GM23338 (cell line): ENCODE data around the gene FBXO24. TPM values are rescaled to one million over a fixed set of nuclear protein-coding genes. Genes with fewer than 3 reads are reported as not detected.

Experiments
- ATAC-seq: fragments of 200-7000 bp; cut with Tn5 transposase; 3 replicates; pipeline ENCODE4 v1.9.1; 2020
- DNase-seq: peaks from one replicate; pipeline ENCODE4 v3.0.0-alpha.2; 2015; ENCODE audit warnings: low spot score
- H2AFZ ChIP-seq: fragments of 200-600 bp; sonication (generic); 2 replicates; pipeline ENCODE4 v1.8.0; 2016; ENCODE audit warnings: antibody characterized with exemption, mild to moderate bottlenecking, moderate library complexity
- H3F3A ChIP-seq: fragments of 200-600 bp; sonication (generic); replicated peaks from 2 replicates; pipeline ENCODE4 v1.8.0; 2017; ENCODE audit warnings: antibody characterized with exemption, mixed run types, low read depth
- H3K27ac ChIP-seq: fragments of 200-600 bp; sonication (generic); 2 replicates; pipeline ENCODE4 v1.6.1; 2016; ENCODE audit warnings: low read depth
- H3K27me3 ChIP-seq: fragments of 200-600 bp; sonication (generic); 2 replicates; pipeline ENCODE4 v1.8.0; 2016; ENCODE audit warnings: mild to moderate bottlenecking, mixed run types, moderate library complexity; ENCODE audit not compliant: insufficient read depth
- H3K36me3 ChIP-seq: fragments of 200-600 bp; sonication (generic); 2 replicates; pipeline ENCODE4 v1.8.0; 2016; ENCODE audit warnings: mild to moderate bottlenecking; ENCODE audit not compliant: insufficient read depth
- H3K4me1 ChIP-seq: fragments of 200-600 bp; sonication (generic); 2 replicates; pipeline ENCODE4 v1.8.0; 2016; ENCODE audit warnings: mild to moderate bottlenecking, moderate library complexity; ENCODE audit not compliant: insufficient read depth
- H3K4me2 ChIP-seq: fragments of 200-600 bp; sonication (generic); 2 replicates; pipeline ENCODE4 v1.7.1; 2017; ENCODE audit warnings: mixed run types
- H3K4me3 ChIP-seq: fragments of 200-600 bp; sonication (generic); 2 replicates; pipeline ENCODE4 v1.6.1; 2016; ENCODE audit warnings: mixed run types
- H3K79me2 ChIP-seq: fragments of 200-600 bp; sonication (generic); replicated peaks from 2 replicates; pipeline ENCODE4 v1.8.0; 2017; ENCODE audit warnings: mild to moderate bottlenecking; ENCODE audit not compliant: insufficient read depth
- H3K9me2 ChIP-seq: fragments of 200-600 bp; sonication (generic); 2 replicates; pipeline ENCODE4 v1.8.0; 2017; ENCODE audit not compliant: insufficient read depth
- H4K20me1 ChIP-seq: fragments of 200-600 bp; sonication (generic); replicated peaks from 2 replicates; pipeline ENCODE4 v1.8.0; 2017; ENCODE audit warnings: mild to moderate bottlenecking; ENCODE audit not compliant: insufficient read depth
- H3K27ac Mint-ChIP-seq: 2 replicates; pipeline ENCODE4 v1.8.0; 2020; ENCODE audit warnings: inconsistent platforms, mild to moderate bottlenecking, moderate library complexity, mixed read lengths
- H3K27me3 Mint-ChIP-seq: 3 replicates; pipeline ENCODE4 v1.8.0; 2022; ENCODE audit warnings: low read depth, mild to moderate bottlenecking, moderate library complexity, mixed read lengths, inconsistent platforms; ENCODE audit not compliant: insufficient read depth, poor library complexity
- H3K36me3 Mint-ChIP-seq: 3 replicates; pipeline ENCODE4 v1.8.0; 2021; ENCODE audit warnings: low read depth, mild to moderate bottlenecking, inconsistent platforms, moderate library complexity, mixed read lengths
- H3K4me1 Mint-ChIP-seq: 3 replicates; pipeline ENCODE4 v1.8.0; 2020; ENCODE audit warnings: mild to moderate bottlenecking, inconsistent platforms, mixed read lengths
- H3K4me3 Mint-ChIP-seq: 3 replicates; pipeline ENCODE4 v1.8.0; 2021; ENCODE audit warnings: moderate library complexity, mild to moderate bottlenecking, inconsistent platforms, mixed read lengths
- H3K9me3 Mint-ChIP-seq: 3 replicates; pipeline ENCODE4 v1.8.0; 2020; ENCODE audit warnings: moderate library complexity, mild to moderate bottlenecking, inconsistent platforms, mixed read lengths
- CREB1 ChIP-seq: fragments of 250-450 bp; sonication (Bioruptor Pico); IDR thresholded peaks from 2 replicates; pipeline ENCODE4 v1.5.0; 2020; ENCODE audit warnings: low read depth, mild to moderate bottlenecking, moderate library complexity
- CTCF ChIP-seq, 2 experiments: fragments of 200-600 bp in 1 of 2; sonication (generic) in 1 of 2; conservative IDR thresholded peaks; 2 replicates each; pipeline versions ENCODE4 v1.5.1 to v1.6.1; 2016 to 2017; ENCODE audit warnings: antibody characterized with exemption in 2 of 2, low read depth in 2 of 2, mild to moderate bottlenecking in 2 of 2, moderate library complexity in 1 of 2
- ETS1 ChIP-seq: IDR thresholded peaks from 2 replicates; pipeline ENCODE4 v1.6.1; 2016; ENCODE audit warnings: antibody characterized with exemption
- EZH2phosphoT487 ChIP-seq: fragments of 200-600 bp; sonication (generic); IDR thresholded peaks from one replicate; pipeline ENCODE4 v1.8.1; 2018; ENCODE audit warnings: antibody characterized with exemption; ENCODE audit not compliant: unreplicated experiment
- JUNB ChIP-seq: IDR thresholded peaks from one replicate; pipeline ENCODE4 v1.6.1; 2016; ENCODE audit warnings: antibody characterized with exemption; ENCODE audit not compliant: unreplicated experiment
- NANOG ChIP-seq: IDR thresholded peaks from 2 replicates; pipeline ENCODE4 v1.6.1; 2016; ENCODE audit warnings: antibody characterized with exemption, borderline replicate concordance
- POLR2AphosphoS5 ChIP-seq: IDR thresholded peaks from 2 replicates; pipeline ENCODE4 v1.6.1; 2016; ENCODE audit warnings: antibody characterized with exemption, low read depth
- STAT1 ChIP-seq: IDR thresholded peaks from one replicate; pipeline ENCODE4 v1.6.1; 2016; ENCODE audit warnings: antibody characterized with exemption; ENCODE audit not compliant: unreplicated experiment
- ZNF331 ChIP-seq: fragments of 250-450 bp; sonication (Bioruptor Pico); IDR thresholded peaks from 2 replicates; pipeline ENCODE4 v1.5.0; 2020; ENCODE audit warnings: low read depth, mild to moderate bottlenecking, moderate library complexity
- ZNF462 ChIP-seq: fragments of 250-450 bp; sonication (Bioruptor Pico); IDR thresholded peaks from 2 replicates; pipeline ENCODE4 v1.5.0; 2020; ENCODE audit warnings: mild to moderate bottlenecking, moderate library complexity
- polyA plus RNA-seq: library from polyadenylated mRNA; unstranded; fragments of >200 nt; fragmentation: Nextera tagmentation; extraction: Ambion mirVana; gene quantifications from 2 replicates; pipeline ENCODE4 v1.2.1, GENCODE V29; 2016
- total RNA-seq: library from RNA; depleted of rRNA; stranded (reverse); fragments of >200 nt; shearing (Covaris generic); gene quantifications from 2 replicates; pipeline ENCODE4 v1.2.3, GENCODE V29; 2014

FBXO24 gene
- total and polyA plus RNA-seq, 2 experiments from 2014 or later: 2.1 to 2.4 TPM

- Mint-ChIP-seq H3K36me3 (no peaks in the 10 kb centered on the region), H3K4me1 (peaks cover 30% of the 10 kb centered on the region), H3K9me3 (no peaks in the 10 kb centered on the region), H3K27me3 (peaks cover 4% of the 10 kb centered on the region), H3K4me3 (no peak overlapping the region), H3K27ac (no peak overlapping the region)
- no peaks in the 10 kb centered on the region for H4K20me1 ChIP-seq
- H2AFZ ChIP-seq: peak overlapping the region; percentile 12; the same call in 1 of the 2 replicates
- DNase-seq (peak; percentile 90), ATAC-seq (peak; percentile 89)
- H3K79me2 ChIP-seq: no peaks in the 10 kb centered on the region
- 0 out of 2 replicates have a peak, but pooled peaks cover 4% of the 10 kb centered on the region for H3F3A ChIP-seq
- H3K27me3 ChIP-seq: no peaks in the 10 kb centered on the region
- H3K9me2 ChIP-seq: no peaks in the 10 kb centered on the region
- H3K4me1 ChIP-seq: peaks cover 7% of the 10 kb centered on the region; the same call in 1 of the 2 replicates
- peak overlapping the region; percentile 57 for H3K4me2 ChIP-seq
- peak overlapping the region; percentile 46 for H3K4me3 ChIP-seq
- TF ChIP-seq POLR2AphosphoS5 (peak; percentile 39; the same call in 1 of the 2 replicates), ETS1 (no peak), CREB1 (CRISPR knock-in tag) (no peak)
- H3K27ac ChIP-seq: no peak overlapping the region
- H3K36me3 ChIP-seq: no peaks in the 10 kb centered on the region
Measured at GRCh38 chr7:100642534-100642907, 56.4 kb downstream of the FBXO24 start.

GRCh38 chr7:100649826-100650565 is 63.9 kb downstream of the FBXO24 start:
- H3K4me1 ChIP-seq: peaks cover 7% of the 10 kb centered on the region; the same call in 1 of the 2 replicates
- no peaks in the 10 kb centered on the region for H3K9me2 ChIP-seq
- Mint-ChIP-seq H3K36me3 (no peaks in the 10 kb centered on the region; the same call in 2 of the 3 replicates), H3K9me3 (no peaks in the 10 kb centered on the region), H3K4me3 (no peak overlapping the region; the same call in 2 of the 3 replicates), H3K27me3 (peaks cover 10% of the 10 kb centered on the region), H3K27ac (no peak overlapping the region), H3K4me1 (peaks cover 13% of the 10 kb centered on the region)
- no peak overlapping the region for H3K27ac ChIP-seq
- H3K27me3 ChIP-seq: peaks cover 16% of the 10 kb centered on the region
- H3F3A ChIP-seq: no peaks in the 10 kb centered on the region
- H3K4me2 ChIP-seq: no peak overlapping the region
- no peaks in the 10 kb centered on the region for H4K20me1 ChIP-seq
- DNase-seq (no peak), ATAC-seq (no peak)
- no peak overlapping the region for H2AFZ ChIP-seq
- H3K4me3 ChIP-seq: no peak overlapping the region
- H3K36me3 ChIP-seq: no peaks in the 10 kb centered on the region
- H3K79me2 ChIP-seq: no peaks in the 10 kb centered on the region
- TF ChIP-seq POLR2AphosphoS5: no peak
- TF ChIP-seq EZH2phosphoT487: no peak
- no peak for TF ChIP-seq ZNF462 (CRISPR knock-in tag)
- no peak for TF ChIP-seq ETS1
- TF ChIP-seq ZNF331 (CRISPR knock-in tag): no peak
- no peak for TF ChIP-seq JUNB
- no peak for TF ChIP-seq CTCF (conservative IDR thresholded peaks at IDR 0.05; ENCODE audit: low read depth in 2 of 2)
- no peak for TF ChIP-seq CREB1 (CRISPR knock-in tag)
- TF ChIP-seq NANOG: no peak
- TF ChIP-seq STAT1: no peak
